SU-DHL-6 (cell line): Measurements from ENCODE around the gene TP53I3.

Experiments
- CTCF ChIP-seq: fragments of 200-600 bp; sonication (generic); IDR thresholded peaks from one replicate; pipeline ENCODE4 v1.5.1; 2017; ENCODE audit warnings: antibody characterized with exemption, mild to moderate bottlenecking, low read length, moderate library complexity; ENCODE audit not compliant: insufficient read depth, poor library complexity, severe bottlenecking
- EZH2phosphoT487 ChIP-seq: fragments of 200-600 bp; sonication (generic), shearing (Covaris generic); conservative IDR thresholded peaks from 2 replicates; pipeline ENCODE4 v1.6.1; 2018; ENCODE audit warnings: mild to moderate bottlenecking, antibody characterized with exemption, low read length, moderate library complexity, mixed read lengths

DNA sequence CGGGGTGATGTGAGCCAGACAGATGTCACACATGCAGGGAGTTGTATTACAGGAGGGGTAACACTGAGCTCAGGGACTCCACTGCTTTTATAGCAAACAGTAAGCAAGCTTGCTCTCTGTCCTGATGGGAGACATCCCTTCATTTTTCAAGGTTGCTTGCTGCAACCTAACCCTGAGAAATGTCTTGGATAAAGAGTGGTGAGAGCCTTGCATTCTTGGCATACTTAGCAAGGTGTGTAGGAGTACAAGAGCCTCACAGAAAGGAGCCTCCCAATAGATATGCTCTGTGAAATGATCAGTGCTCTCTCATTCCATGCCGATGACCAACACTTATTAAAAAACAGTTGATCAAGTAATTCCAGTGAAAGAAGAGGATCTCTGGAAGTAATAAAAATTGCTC is 30.4 kb upstream of the TP53I3 start:
- TF ChIP-seq CTCF (no peak), EZH2phosphoT487 (no peak)
